Upper lobe of right lung (tissue), 1 donor: ENCODE measurements around the gene SF3B4. TPM values are rescaled to one million over a fixed set of nuclear protein-coding genes. Genes with fewer than 3 reads are reported as not detected.

Source experiments
- ATAC-seq: fragments of 200-7000 bp; cut with Tn5 transposase; one replicate; pipeline ENCODE4 v1.9.1; 2020; ENCODE audit warnings: mild to moderate bottlenecking, moderate library complexity
- DNase-seq: peaks from one replicate; pipeline ENCODE4 v3.0.0-alpha.2; 2020
- H3K27ac ChIP-seq: fragments of 200-600 bp; one replicate; pipeline ENCODE4 v1.8.0; 2022
- H3K27me3 ChIP-seq: fragments of 200-600 bp; one replicate; pipeline ENCODE4 v1.8.0; 2022; ENCODE audit warnings: mild to moderate bottlenecking
- H3K36me3 ChIP-seq: fragments of 200-600 bp; one replicate; pipeline ENCODE4 v1.8.0; 2022
- H3K4me1 ChIP-seq: fragments of 200-600 bp; one replicate; pipeline ENCODE4 v1.8.0; 2022
- H3K4me3 ChIP-seq: fragments of 200-600 bp; one replicate; pipeline ENCODE4 v1.8.0; 2022; ENCODE audit warnings: mild to moderate bottlenecking
- H3K9me3 ChIP-seq: fragments of 200-600 bp; one replicate; pipeline ENCODE4 v1.8.0; 2022
- CTCF ChIP-seq: fragments of 200-600 bp; IDR thresholded peaks from one replicate; pipeline ENCODE4 v1.8.0; 2022; ENCODE audit warnings: antibody characterized with exemption
- intact Hi-C: fragments of 100-400 bp; cut with DNase I; formaldehyde crosslinking; loops from one replicate; pipeline ENCODE4 v1.11.0; 2022
- total RNA-seq: library from RNA; stranded (reverse); fragmentation: NEBNext Ultra II Directional; extraction: Animal tissue kit (Norgen Biotek cat#: 25700); gene quantifications from one replicate; pipeline ENCODE4 v1.2.1, GENCODE V29; 2021
- donor health status: DM: no; HTN: yes; CAD: no; lungs with severe emphysema.

SF3B4 gene
- total RNA-seq, 1 donor from 2014 or later, result 44.5 TPM

GRCh38 chr1:149881876-149882275 is 45.7 kb downstream of the SF3B4 start:
- Histone ChIP-seq H3K36me3 (no peaks in the 10 kb centered on the region), H3K27me3 (no peaks in the 10 kb centered on the region), H3K27ac (no peak overlapping the region), H3K4me3 (no peak overlapping the region), H3K4me1 (peaks cover 18% of the 10 kb centered on the region), H3K9me3 (no peaks in the 10 kb centered on the region)
- no peak for TF ChIP-seq CTCF
- DNase-seq (no peak), ATAC-seq (no peak)
- intact Hi-C loops, result no loop called here

GRCh38 chr1:149879556-149879955 is 48.0 kb downstream of the SF3B4 start:
- Histone ChIP-seq H3K36me3 (no peaks in the 10 kb centered on the region), H3K4me3 (no peak overlapping the region), H3K9me3 (no peaks in the 10 kb centered on the region), H3K4me1 (peaks cover 12% of the 10 kb centered on the region), H3K27ac (no peak overlapping the region), H3K27me3 (no peaks in the 10 kb centered on the region)
- no peak for TF ChIP-seq CTCF
- ATAC-seq (no peak), DNase-seq (no peak)
- intact Hi-C loops, result no loop called here

- no peak for DNase-seq
- no peak for ATAC-seq
- H3K4me3 ChIP-seq, result no peak overlapping the region
- no peaks in the 10 kb centered on the region for H3K9me3 ChIP-seq
- TF ChIP-seq CTCF, result no peak
- H3K27me3 ChIP-seq, result no peaks in the 10 kb centered on the region
- H3K4me1 ChIP-seq, result no peaks in the 10 kb centered on the region
- no peak overlapping the region for H3K27ac ChIP-seq
- intact Hi-C loops, result no loop called here
- H3K36me3 ChIP-seq, result no peaks in the 10 kb centered on the region
Observed at GRCh38 chr1:149877211-149877946, 50.2 kb downstream of the SF3B4 start.

Other genes starting within 250 kb of the SF3B4 start
- gene FCGR1A, start 145.1 kb downstream of the SF3B4 start, total RNA-seq, result 40.9 TPM
- gene BOLA1, start 28.2 kb downstream of the SF3B4 start, total RNA-seq, result 16.5 TPM
- 1.7 TPM for gene SV2A, start 10.0 kb downstream of the SF3B4 start, total RNA-seq
- 17.1 TPM for gene MTMR11, start 9.1 kb upstream of the SF3B4 start, total RNA-seq
- gene OTUD7B, start 82.9 kb upstream of the SF3B4 start, total RNA-seq, result 35.3 TPM
- 37.4 TPM for gene VPS45, start 140.0 kb upstream of the SF3B4 start, total RNA-seq
- 44.5 TPM for gene PLEKHO1, start 222.1 kb upstream of the SF3B4 start, total RNA-seq